HCT116 (cell line): ENCODE results near the gene CDH4. TPM values are rescaled to one million over a fixed set of nuclear protein-coding genes. Genes with fewer than 3 reads are reported as not detected.
"Not testable (repeated sequence)": the region's sequence is repeated elsewhere in the genome, so short reads cannot be mapped to it uniquely, and the experiment has no call there.

Source experiments
- ATAC-seq: fragments of 200-7000 bp; cut with Tn5 transposase; 2 replicates; pipeline ENCODE4 v1.9.1; 2020; ENCODE audit warnings: mild to moderate bottlenecking, moderate library complexity
- BruUV-seq: library from RNA; stranded (reverse); fragments of 400-500 nt; replicated peaks from 2 replicates; lab custom pipeline; 2021; lab: Mats Ljungman, UMichigan
- CTCF ChIA-PET: fragments of 300-600 bp; sonication (Branson Sonifier 250); formaldehyde crosslinking; loops from one replicate; lab custom pipeline; 2021; ENCODE audit warnings: antibody characterized with exemption; lab: Charles Lee
- POLR2A ChIA-PET: fragments of 300-600, 350-600 bp; sonication (Branson Sonifier 250); formaldehyde crosslinking; loops from one replicate; lab custom pipeline; 2021; ENCODE audit warnings: antibody characterized with exemption; lab: Charles Lee
- RAD21 ChIA-PET, 2 experiments: fragments of 300-600 bp; sonication (Branson Sonifier 250); formaldehyde crosslinking; loops; one replicate each; lab custom pipeline; 2023; ENCODE audit warnings: low total read pairs in 2 of 2; ENCODE audit not compliant: uncharacterized antibody in 2 of 2, unreplicated experiment in 2 of 2, low non-redundant PET in 1 of 2; lab: Charles Lee
- DNase-seq: peaks from one replicate; pipeline ENCODE4 v3.0.0-alpha.2; 2010; ENCODE audit warnings: low read depth, low spot score
- H2AFZ ChIP-seq: fragments of 200-600 bp; shearing (Covaris generic), sonication (generic); 2 replicates; pipeline ENCODE4 v1.6.1; 2017; ENCODE audit warnings: low read depth, mixed run types, mixed read lengths, antibody characterized with exemption, low read length; ENCODE audit not compliant: poor library complexity, severe bottlenecking
- H3K27ac ChIP-seq: 2 replicates; pipeline ENCODE4 v1.5.1; 2012; ENCODE audit warnings: low read depth, low read length
- H3K27me3 ChIP-seq: fragments of 200-600 bp; sonication (generic); 2 replicates; pipeline ENCODE4 v1.6.1; 2016; ENCODE audit warnings: mixed run types, low read length, mixed read lengths; ENCODE audit not compliant: insufficient read depth
- H3K36me3 ChIP-seq, 2 experiments: fragments of 200-500 bp in 1 of 2; fragments of 200-600 bp in 1 of 2; sonication (Bioruptor generic) in 1 of 2; sonication (generic) in 1 of 2; 2 replicates each; pipeline versions ENCODE4 v1.5.1 to v1.6.1; 2014 to 2016; ENCODE audit warnings: low read length in 2 of 2, inconsistent platforms in 1 of 2, mixed read lengths in 1 of 2, mixed run types in 1 of 2; ENCODE audit not compliant: insufficient read depth in 2 of 2, control insufficient read depth in 1 of 2
- H3K4me1 ChIP-seq, 2 experiments: fragments of 200-600 bp in 1 of 2; sonication (generic) in 1 of 2; 2 replicates each; pipeline versions ENCODE4 v1.5.1 to v1.6.1; 2012 to 2017; ENCODE audit warnings: low read length in 2 of 2, inconsistent platforms in 1 of 2, mild to moderate bottlenecking in 1 of 2, mixed read lengths in 1 of 2, mixed run types in 1 of 2, moderate library complexity in 1 of 2; ENCODE audit not compliant: insufficient read depth in 2 of 2, control insufficient read depth in 1 of 2
- H3K4me2 ChIP-seq: fragments of 200-600 bp; sonication (generic); 2 replicates; pipeline ENCODE4 v1.6.1; 2017; ENCODE audit warnings: mixed run types, low read length, mixed read lengths
- H3K4me3 ChIP-seq, 2 experiments: fragments of 200-600 bp in 1 of 2; sonication (generic) in 1 of 2; replicated peaks in 1 of 2; 2 replicates each; pipeline ENCODE4 v1.5.1; 2011 to 2016; ENCODE audit warnings: low read length in 2 of 2, control low read depth in 1 of 2, low read depth in 1 of 2, mild to moderate bottlenecking in 1 of 2, mixed read lengths in 1 of 2, mixed run types in 1 of 2
- H3K79me2 ChIP-seq: fragments of 200-600 bp; sonication (generic); 2 replicates; pipeline ENCODE4 v1.6.1; 2017; ENCODE audit warnings: mild to moderate bottlenecking, mixed run types, low read length, moderate library complexity, mixed read lengths; ENCODE audit not compliant: insufficient read depth
- H3K9ac ChIP-seq: fragments of 200-600 bp; sonication (generic); 2 replicates; pipeline ENCODE4 v1.6.1; 2016; ENCODE audit warnings: low read length, mixed read lengths
- H3K9me2 ChIP-seq: fragments of 200-600 bp; sonication (generic), shearing (Covaris generic); 2 replicates; pipeline ENCODE4 v1.6.1; 2017; ENCODE audit warnings: mixed run types, mild to moderate bottlenecking, moderate library complexity; ENCODE audit not compliant: insufficient read depth
- H3K9me3 ChIP-seq, 2 experiments: fragments of 200-500 bp in 1 of 2; fragments of 200-600 bp in 1 of 2; sonication (Bioruptor generic) in 1 of 2; sonication (generic) in 1 of 2; 2 replicates each; pipeline ENCODE4 v1.6.1; 2014 to 2017; ENCODE audit warnings: low read length in 2 of 2, mixed read lengths in 2 of 2, inconsistent platforms in 1 of 2, low read depth in 1 of 2, mild to moderate bottlenecking in 1 of 2, mixed run types in 1 of 2, moderate library complexity in 1 of 2; ENCODE audit not compliant: control insufficient read depth in 1 of 2, insufficient read depth in 1 of 2
- H4K20me1 ChIP-seq: fragments of 200-600 bp; sonication (generic), shearing (Covaris generic); 2 replicates; pipeline ENCODE4 v1.6.1; 2017; ENCODE audit warnings: mixed run types, mild to moderate bottlenecking, moderate library complexity; ENCODE audit not compliant: insufficient read depth
- ATF3 ChIP-seq: IDR thresholded peaks from 2 replicates; pipeline ENCODE4 v1.6.1; 2012
- CEBPB ChIP-seq: IDR thresholded peaks from 2 replicates; pipeline ENCODE4 v1.6.1; 2012; ENCODE audit warnings: low read depth
- ELF1 ChIP-seq: IDR thresholded peaks from 2 replicates; pipeline ENCODE4 v1.6.1; 2012; ENCODE audit warnings: low read depth, borderline replicate concordance
- EZH2 ChIP-seq: fragments of 200-600 bp; sonication (generic); IDR thresholded peaks from 2 replicates; pipeline ENCODE4 v1.6.1; 2017; ENCODE audit warnings: antibody characterized with exemption, mixed run types
- EZH2phosphoT487 ChIP-seq: fragments of 200-600 bp; IDR thresholded peaks from 2 replicates; pipeline ENCODE4 v1.6.1; 2018; ENCODE audit warnings: antibody characterized with exemption, borderline replicate concordance
- JUND ChIP-seq: IDR thresholded peaks from 2 replicates; pipeline ENCODE4 v1.6.1; 2012
- POLR2A ChIP-seq: IDR thresholded peaks from 2 replicates; pipeline ENCODE4 v1.7.0; 2011; ENCODE audit warnings: borderline replicate concordance; ENCODE audit not compliant: insufficient read depth, insufficient read length; ENCODE audit errors: extremely low read depth
- SP1 ChIP-seq: IDR thresholded peaks from 2 replicates; pipeline ENCODE4 v1.6.1; 2012; ENCODE audit warnings: low read depth
- SRF ChIP-seq: IDR thresholded peaks from 2 replicates; pipeline ENCODE4 v1.6.1; 2012; ENCODE audit warnings: low read depth
- YY1 ChIP-seq: IDR thresholded peaks from 2 replicates; pipeline ENCODE4 v1.6.1; 2011; ENCODE audit warnings: low read length, low read depth, moderate library complexity, mild to moderate bottlenecking; ENCODE audit not compliant: insufficient replicate concordance; ENCODE audit errors: extremely low read depth
- ZFX ChIP-seq: fragments of 450-650 bp; IDR thresholded peaks from 2 replicates; pipeline ENCODE4 v1.6.1; 2017
- ZNF274 ChIP-seq: fragments of 200-500 bp; sonication (Bioruptor generic); IDR thresholded peaks from 2 replicates; pipeline ENCODE4 v1.6.1; 2014; ENCODE audit warnings: mild to moderate bottlenecking, low read depth, low read length, inconsistent platforms
- intact Hi-C: fragments of 100-400 bp; cut with micrococcal nuclease; formaldehyde crosslinking; loops from 2 replicates; pipeline ENCODE4 v1.10.0; 2022
- total RNA-seq: library from RNA; stranded (reverse); gene quantifications from one replicate; pipeline ENCODE4 v1.2.1, GENCODE V29; 2021; ENCODE audit not compliant: unreplicated experiment
- TF ChIP-seq, protein P1 (sequence below): IDR thresholded peaks from 2 replicates; pipeline ENCODE4 v1.6.1; 2012; ENCODE audit warnings: low read depth
- TF ChIP-seq, protein P2 (sequence below): IDR thresholded peaks from 2 replicates; pipeline ENCODE4 v1.6.1; 2011; ENCODE audit warnings: mild to moderate bottlenecking, low read length, moderate library complexity; ENCODE audit not compliant: insufficient replicate concordance; ENCODE audit errors: extremely low read depth

CDH4 gene
- total RNA-seq, 1 experiment from 2014 or later = not detected

DNA sequence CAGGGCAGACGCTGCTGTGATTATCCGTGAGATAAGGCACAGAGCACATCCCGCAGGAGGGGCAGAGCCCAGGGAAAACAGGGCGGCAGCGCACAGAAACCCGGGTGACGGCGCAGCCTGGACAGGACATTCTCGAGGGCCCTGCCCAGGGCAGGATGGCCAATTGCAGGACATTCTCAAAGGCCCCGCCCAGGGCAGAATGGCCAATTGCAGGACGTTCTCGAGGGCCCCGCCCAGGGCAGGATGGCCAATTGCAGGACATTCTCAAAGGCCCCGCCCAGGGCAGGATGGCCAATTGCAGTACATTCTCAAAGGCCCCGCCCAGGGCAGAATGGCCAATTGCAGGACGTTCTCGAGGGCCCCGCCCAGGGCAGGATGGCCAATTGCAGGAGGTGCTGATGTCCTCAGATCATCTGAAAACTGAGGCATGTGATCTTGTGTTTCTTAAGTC, 173.5 kb downstream of the CDH4 start:
- H2AFZ ChIP-seq, H3K9ac ChIP-seq, H3K79me2 ChIP-seq, H3K27ac ChIP-seq, H3K27me3 ChIP-seq, H3K4me1 ChIP-seq, RAD21 ChIA-PET, DNase-seq, H3K4me2 ChIP-seq, BruUV-seq, ATAC-seq, H3K4me3 ChIP-seq, H3K36me3 ChIP-seq, CTCF ChIA-PET, POLR2A ChIA-PET, H3K9me2 ChIP-seq, intact Hi-C loops, H4K20me1 ChIP-seq: not testable (repeated sequence)
- H3K9me3 ChIP-seq = peaks cover 4 to 11% of the 10 kb centered on the region in 2 experiments; a peak in 2 of 4 replicates

DNA sequence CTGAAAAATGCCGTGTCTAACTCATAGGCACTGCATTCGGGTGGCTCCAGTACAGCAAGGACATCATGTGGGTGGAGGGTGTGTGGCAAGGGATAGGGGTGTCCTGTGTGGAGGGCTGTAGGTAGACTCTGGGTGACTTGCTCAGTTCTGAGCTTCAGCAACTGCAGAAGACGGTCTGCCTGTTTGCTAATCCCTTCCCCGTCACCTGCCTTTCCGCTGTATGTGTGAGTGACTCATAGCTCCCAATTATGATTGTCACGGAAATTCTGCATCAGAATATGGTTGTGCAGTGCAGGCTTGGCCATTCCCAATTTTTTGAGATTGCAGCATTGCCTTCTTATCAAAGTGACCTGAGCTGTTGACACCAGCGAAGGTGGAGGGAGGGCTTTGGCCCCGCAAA, 174.3 kb downstream of the CDH4 start:
- ATAC-seq (no peak), DNase-seq (no peak)
- BruUV-seq = no TSS peak
- intact Hi-C loops = no loop called here
- Histone ChIP-seq H4K20me1 (no peaks in the 10 kb centered on the region), H3K36me3 (no peaks in the 10 kb centered on the region), H3K9ac (no peak overlapping the region), H3K79me2 (no peaks in the 10 kb centered on the region), H3K27me3 (no peaks in the 10 kb centered on the region), H3K4me3 (no peak overlapping the region), H2AFZ (no peak overlapping the region), H3K4me1 (no peaks in the 10 kb centered on the region), H3K27ac (no peak overlapping the region), H3K9me2 (no peaks in the 10 kb centered on the region), H3K9me3 (peaks cover 4 to 11% of the 10 kb centered on the region in 2 experiments; a peak in 2 of 4 replicates), H3K4me2 (no peak overlapping the region)
- ChIA-PET POLR2A (no interaction called here), RAD21 (no interaction called here), CTCF (no interaction called here)
- TF ChIP-seq, protein P1, sequence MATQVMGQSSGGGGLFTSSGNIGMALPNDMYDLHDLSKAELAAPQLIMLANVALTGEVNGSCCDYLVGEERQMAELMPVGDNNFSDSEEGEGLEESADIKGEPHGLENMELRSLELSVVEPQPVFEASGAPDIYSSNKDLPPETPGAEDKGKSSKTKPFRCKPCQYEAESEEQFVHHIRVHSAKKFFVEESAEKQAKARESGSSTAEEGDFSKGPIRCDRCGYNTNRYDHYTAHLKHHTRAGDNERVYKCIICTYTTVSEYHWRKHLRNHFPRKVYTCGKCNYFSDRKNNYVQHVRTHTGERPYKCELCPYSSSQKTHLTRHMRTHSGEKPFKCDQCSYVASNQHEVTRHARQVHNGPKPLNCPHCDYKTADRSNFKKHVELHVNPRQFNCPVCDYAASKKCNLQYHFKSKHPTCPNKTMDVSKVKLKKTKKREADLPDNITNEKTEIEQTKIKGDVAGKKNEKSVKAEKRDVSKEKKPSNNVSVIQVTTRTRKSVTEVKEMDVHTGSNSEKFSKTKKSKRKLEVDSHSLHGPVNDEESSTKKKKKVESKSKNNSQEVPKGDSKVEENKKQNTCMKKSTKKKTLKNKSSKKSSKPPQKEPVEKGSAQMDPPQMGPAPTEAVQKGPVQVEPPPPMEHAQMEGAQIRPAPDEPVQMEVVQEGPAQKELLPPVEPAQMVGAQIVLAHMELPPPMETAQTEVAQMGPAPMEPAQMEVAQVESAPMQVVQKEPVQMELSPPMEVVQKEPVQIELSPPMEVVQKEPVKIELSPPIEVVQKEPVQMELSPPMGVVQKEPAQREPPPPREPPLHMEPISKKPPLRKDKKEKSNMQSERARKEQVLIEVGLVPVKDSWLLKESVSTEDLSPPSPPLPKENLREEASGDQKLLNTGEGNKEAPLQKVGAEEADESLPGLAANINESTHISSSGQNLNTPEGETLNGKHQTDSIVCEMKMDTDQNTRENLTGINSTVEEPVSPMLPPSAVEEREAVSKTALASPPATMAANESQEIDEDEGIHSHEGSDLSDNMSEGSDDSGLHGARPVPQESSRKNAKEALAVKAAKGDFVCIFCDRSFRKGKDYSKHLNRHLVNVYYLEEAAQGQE = no peak
- TF ChIP-seq EZH2phosphoT487 = no peak
- no peak for TF ChIP-seq YY1
- no peak for TF ChIP-seq CEBPB
- no peak for TF ChIP-seq ZFX
- TF ChIP-seq SRF = no peak
- no peak for TF ChIP-seq ELF1
- no peak for TF ChIP-seq EZH2
- TF ChIP-seq ZNF274 = no peak
- TF ChIP-seq POLR2A = no peak
- TF ChIP-seq, protein P2, sequence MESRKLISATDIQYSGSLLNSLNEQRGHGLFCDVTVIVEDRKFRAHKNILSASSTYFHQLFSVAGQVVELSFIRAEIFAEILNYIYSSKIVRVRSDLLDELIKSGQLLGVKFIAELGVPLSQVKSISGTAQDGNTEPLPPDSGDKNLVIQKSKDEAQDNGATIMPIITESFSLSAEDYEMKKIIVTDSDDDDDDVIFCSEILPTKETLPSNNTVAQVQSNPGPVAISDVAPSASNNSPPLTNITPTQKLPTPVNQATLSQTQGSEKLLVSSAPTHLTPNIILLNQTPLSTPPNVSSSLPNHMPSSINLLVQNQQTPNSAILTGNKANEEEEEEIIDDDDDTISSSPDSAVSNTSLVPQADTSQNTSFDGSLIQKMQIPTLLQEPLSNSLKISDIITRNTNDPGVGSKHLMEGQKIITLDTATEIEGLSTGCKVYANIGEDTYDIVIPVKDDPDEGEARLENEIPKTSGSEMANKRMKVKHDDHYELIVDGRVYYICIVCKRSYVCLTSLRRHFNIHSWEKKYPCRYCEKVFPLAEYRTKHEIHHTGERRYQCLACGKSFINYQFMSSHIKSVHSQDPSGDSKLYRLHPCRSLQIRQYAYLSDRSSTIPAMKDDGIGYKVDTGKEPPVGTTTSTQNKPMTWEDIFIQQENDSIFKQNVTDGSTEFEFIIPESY = no peak
- no peak for TF ChIP-seq ATF3
- no peak for TF ChIP-seq SP1
- TF ChIP-seq JUND = no peak
